AG09319 (cell line): ENCODE measurements around the gene ITPRIP.

Experiments used
- DNase-seq: peaks from one replicate; pipeline ENCODE4 v3.0.0-alpha.2; 2010; ENCODE audit warnings: low read depth; ENCODE audit errors: extremely low read depth
- TF ChIP-seq, protein P1 (sequence below): IDR thresholded peaks from 2 replicates; pipeline ENCODE4 v1.5.1; 2011; ENCODE audit warnings: low read depth, mild to moderate bottlenecking, inconsistent platforms, low read length, moderate library complexity

Gene ITPRIP

DNA sequence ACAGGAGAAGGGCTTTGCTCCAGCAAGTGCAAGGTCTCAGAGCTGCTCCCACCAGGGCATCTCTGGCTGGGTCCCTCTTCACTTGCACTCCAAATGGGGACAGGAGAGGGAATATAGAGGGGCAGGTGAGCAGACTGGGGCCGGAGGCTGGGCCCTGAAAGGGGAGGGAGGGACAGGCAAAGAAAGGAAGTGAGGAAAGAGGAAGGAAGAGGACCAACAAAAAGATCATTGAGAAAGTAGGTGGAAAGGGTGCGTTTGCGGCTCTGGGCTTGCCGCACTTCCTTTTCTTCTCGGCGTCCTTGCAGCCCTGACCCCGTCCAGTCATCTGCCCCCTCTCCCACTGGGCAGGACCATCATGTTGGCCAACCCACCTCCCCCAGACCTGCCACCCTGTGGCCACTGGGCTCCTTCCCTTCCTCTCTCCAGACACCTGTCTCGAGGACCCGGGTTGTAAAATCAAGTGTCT lies 14.0 kb downstream of the ITPRIP start:
- TF ChIP-seq, protein P1, sequence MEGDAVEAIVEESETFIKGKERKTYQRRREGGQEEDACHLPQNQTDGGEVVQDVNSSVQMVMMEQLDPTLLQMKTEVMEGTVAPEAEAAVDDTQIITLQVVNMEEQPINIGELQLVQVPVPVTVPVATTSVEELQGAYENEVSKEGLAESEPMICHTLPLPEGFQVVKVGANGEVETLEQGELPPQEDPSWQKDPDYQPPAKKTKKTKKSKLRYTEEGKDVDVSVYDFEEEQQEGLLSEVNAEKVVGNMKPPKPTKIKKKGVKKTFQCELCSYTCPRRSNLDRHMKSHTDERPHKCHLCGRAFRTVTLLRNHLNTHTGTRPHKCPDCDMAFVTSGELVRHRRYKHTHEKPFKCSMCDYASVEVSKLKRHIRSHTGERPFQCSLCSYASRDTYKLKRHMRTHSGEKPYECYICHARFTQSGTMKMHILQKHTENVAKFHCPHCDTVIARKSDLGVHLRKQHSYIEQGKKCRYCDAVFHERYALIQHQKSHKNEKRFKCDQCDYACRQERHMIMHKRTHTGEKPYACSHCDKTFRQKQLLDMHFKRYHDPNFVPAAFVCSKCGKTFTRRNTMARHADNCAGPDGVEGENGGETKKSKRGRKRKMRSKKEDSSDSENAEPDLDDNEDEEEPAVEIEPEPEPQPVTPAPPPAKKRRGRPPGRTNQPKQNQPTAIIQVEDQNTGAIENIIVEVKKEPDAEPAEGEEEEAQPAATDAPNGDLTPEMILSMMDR = no peak
- DNase-seq = no peak

DNA sequence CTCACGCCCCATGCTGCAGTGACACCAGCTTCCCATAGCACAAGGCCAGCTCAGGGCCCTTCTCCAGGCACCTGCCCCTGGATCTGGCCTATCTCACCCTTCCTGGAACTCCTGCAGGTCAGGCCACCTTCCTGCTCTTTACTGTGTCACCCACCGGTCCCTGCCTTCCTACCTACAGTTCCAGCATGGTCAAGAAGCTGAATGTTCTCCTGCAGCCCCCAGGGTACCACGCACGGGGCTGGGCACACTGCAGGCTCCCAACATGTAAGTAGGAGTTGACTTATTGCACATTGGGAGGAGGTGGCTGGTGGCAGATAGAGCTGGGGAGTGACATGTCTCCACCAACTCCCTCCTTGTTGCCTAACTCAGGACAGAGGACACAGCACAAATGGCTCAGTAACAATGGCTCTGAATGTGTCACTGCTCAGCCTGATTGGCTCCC lies 14.5 kb downstream of the ITPRIP start:
- DNase-seq = no peak
- TF ChIP-seq, protein P1 = no peak

DNA sequence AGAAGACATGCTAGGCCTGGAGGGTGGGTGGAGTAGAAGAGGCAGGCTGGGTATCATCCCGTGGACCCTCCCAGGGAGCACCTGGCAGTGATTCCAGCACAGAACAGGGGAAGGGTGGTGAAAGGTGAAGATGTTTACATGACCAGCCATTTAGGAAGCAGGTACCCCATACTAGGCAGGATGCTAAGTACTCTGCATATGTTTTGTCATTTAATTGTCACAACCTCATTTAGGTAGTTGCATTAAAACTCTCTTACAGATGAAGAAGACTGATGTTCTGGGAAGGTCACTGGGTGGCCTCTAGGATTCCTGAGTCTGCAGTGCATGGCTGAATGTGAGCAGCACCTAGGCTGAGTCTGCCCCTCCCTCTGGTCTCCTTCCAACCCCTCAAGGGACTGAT lies 15.2 kb downstream of the ITPRIP start:
- no peak for DNase-seq
- TF ChIP-seq, protein P1 = no peak

DNA sequence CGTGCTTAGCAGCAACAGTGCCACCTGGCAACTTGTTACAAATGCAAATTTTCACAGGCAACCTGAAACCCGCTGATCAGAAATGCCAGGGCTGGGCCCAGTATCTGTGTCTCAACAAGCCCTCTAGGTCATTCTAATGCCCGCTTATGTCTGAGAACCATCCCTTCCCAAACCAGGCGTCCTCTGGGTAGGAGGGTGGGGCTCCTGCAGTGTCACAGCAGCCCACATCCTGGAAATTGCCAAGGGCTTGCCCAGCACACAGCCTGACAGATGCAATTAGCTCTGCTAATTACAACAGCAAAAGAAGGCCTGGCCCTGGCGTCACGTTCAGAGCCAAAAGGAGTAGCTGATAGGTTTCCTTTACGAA lies 15.9 kb downstream of the ITPRIP start:
- DNase-seq = no peak
- TF ChIP-seq, protein P1 = no peak

DNA sequence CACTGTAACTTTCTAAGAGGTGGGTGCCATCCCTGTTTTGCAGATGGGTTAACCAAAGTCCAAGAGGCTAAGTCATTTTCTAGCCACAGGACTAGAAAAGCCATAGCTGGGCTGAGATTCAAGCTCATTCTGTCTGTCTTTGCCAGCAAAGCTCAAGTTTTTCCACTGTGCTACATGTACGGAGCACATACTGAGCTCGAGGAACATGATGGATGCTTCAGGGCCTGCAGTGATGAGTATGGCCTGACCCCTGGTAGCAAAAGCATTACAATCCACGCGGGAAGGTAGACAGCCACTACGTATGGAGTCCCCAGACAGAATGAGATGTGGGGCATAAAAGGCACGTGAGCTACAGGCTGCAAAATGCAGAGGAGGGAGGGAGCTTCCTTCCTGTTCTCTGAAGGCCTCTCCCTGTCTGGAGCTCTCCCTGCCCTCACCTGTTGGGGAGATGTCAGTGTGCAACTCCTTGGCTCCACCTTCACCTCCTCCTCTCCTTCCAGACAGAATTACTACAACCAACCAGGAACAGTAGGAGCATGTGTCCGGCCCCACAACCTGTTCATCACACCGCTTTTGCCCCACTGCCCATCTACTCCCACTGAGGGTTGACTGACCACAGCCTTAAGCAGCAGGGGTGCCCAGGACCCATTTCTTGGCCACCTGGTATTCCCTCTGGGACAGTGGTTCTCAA lies 16.4 kb downstream of the ITPRIP start:
- DNase-seq = no peak
- TF ChIP-seq, protein P1 = no peak

DNA sequence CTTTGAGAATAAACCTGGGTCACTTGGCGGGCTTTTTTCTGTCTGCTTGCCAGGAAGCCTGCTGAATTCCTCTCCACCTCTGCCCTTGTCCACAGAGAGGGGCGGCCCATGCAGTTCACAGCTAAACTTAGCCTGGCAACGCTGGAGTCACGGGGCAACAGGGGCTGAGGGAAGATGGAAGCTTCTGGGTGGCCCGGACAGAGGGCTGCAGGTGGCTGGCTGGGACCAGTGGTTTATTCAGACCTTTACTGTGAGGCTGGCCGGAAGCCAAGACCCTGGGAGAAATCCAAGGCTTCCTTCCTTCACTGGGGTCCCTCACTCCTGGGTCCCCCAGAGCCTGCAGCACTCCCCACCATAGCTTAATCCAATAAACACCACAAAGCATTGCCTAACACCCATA lies 17.0 kb downstream of the ITPRIP start:
- no peak for DNase-seq
- TF ChIP-seq, protein P1 = no peak

DNA sequence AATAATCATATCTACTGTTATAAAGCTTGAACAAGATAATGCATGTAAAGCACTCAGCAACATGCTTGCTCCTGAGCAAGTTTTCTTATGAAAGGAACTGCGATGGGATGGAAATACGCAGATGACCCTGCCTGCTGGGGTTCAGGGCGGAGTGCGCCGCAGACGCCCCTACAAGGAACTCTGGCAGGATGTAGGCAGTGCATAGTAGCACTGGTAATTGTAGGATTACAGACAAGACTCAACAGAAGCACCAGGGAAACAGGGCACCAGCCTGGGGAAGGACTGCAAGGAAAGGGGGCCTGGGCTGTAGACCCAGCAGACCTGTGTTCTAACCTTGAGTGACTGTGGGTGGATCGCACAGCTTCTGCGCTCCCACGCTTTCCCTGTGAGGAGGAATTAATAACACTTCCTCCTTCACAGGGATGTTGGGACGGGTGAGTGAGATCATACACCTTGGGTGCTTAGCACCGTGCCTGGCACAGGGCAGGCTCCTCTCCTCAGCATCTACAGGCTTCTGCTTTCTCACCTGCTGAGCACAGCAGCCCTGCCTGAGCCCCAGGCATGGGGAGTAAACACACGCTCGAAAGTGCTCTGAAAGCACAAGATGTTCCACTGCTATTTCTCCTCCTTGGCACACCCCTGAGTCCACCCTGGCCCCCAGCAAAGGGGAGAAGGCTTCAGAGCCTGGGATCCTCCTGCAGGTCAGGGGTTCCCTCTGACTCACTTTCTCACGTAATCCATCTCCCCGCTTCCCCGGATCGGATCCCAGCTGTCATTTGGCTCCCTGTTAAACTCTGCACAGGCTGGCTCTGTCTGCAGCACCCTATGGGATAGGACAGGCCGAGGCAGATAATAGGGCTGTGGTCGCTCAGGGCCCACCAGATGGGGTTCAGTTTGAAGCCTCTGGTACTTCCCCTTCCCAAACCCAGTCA lies 19.2 kb downstream of the ITPRIP start:
- TF ChIP-seq, protein P1 = no peak
- DNase-seq = no peak
